ENCODE results near the gene NPVF.

NPVF gene

GRCh38 chr7:25253714-25254113 lies 25.4 kb upstream of the NPVF start:
- Histone ChIP-seq H3K4me1 (ENCODE audit: insufficient read depth, low read length) (peaks cover 2% of the 10 kb centered on the region; the same call in 1 of the 2 replicates), H3K9ac (ENCODE audit: low read depth, low read length) (no peak overlapping the region), H3K4me3 (ENCODE audit: low read length) (no peak overlapping the region), H3K9me3 (ENCODE audit: insufficient read depth, low read depth, low read length) (no peaks in the 10 kb centered on the region), H3K27me3 (ENCODE audit: insufficient read depth, low read length) (no peaks in the 10 kb centered on the region), H3K36me3 (ENCODE audit: insufficient read depth, low read length) (no peaks in the 10 kb centered on the region), H3K27ac (ENCODE audit: low read depth, low read length) (no peak overlapping the region)
- 92% methylated on average over 1 of the region's 1 CpG for WGBS

GRCh38 chr7:25250386-25250785 lies 22.1 kb upstream of the NPVF start:
- no peaks in the 10 kb centered on the region for H3K9me3 ChIP-seq (ENCODE audit: insufficient read depth, low read depth, low read length)
- H3K27me3 ChIP-seq (ENCODE audit: insufficient read depth, low read length), result no peaks in the 10 kb centered on the region
- no peaks in the 10 kb centered on the region for H3K36me3 ChIP-seq (ENCODE audit: insufficient read depth, low read length)
- no peak overlapping the region for H3K4me3 ChIP-seq (ENCODE audit: low read length)
- WGBS, result 92% methylated on average over 3 of the region's 3 CpGs
- H3K4me1 ChIP-seq (ENCODE audit: insufficient read depth, low read length), result no peaks in the 10 kb centered on the region
- H3K9ac ChIP-seq (ENCODE audit: low read depth, low read length), result no peak overlapping the region
- no peak overlapping the region for H3K27ac ChIP-seq (ENCODE audit: low read depth, low read length)

- Histone ChIP-seq H3K27ac (ENCODE audit: low read depth, low read length) (no peak overlapping the region), H3K4me3 (ENCODE audit: low read length) (no peak overlapping the region), H3K27me3 (ENCODE audit: insufficient read depth, low read length) (no peaks in the 10 kb centered on the region), H3K4me1 (ENCODE audit: insufficient read depth, low read length) (0 out of 2 replicates have a peak, but pooled peaks cover under 1% of the 10 kb centered on the region), H3K36me3 (ENCODE audit: insufficient read depth, low read length) (no peaks in the 10 kb centered on the region), H3K9ac (ENCODE audit: low read depth, low read length) (no peak overlapping the region), H3K9me3 (ENCODE audit: insufficient read depth, low read depth, low read length) (no peaks in the 10 kb centered on the region)
- WGBS, result 86% methylated on average over 3 of the region's 3 CpGs
These were observed 21.5 kb upstream of the NPVF start for GRCh38 chr7:25249772-25250171.

- H3K4me3 ChIP-seq (ENCODE audit: low read length), result no peak overlapping the region
- no peak overlapping the region for H3K9ac ChIP-seq (ENCODE audit: low read depth, low read length)
- peaks cover 27% of the 10 kb centered on the region for H3K27me3 ChIP-seq (ENCODE audit: insufficient read depth, low read length)
- H3K27ac ChIP-seq (ENCODE audit: low read depth, low read length), result no peak overlapping the region
- H3K4me1 ChIP-seq (ENCODE audit: insufficient read depth, low read length), result 0 out of 2 replicates have a peak, but pooled peaks cover 9% of the 10 kb centered on the region
- H3K9me3 ChIP-seq (ENCODE audit: insufficient read depth, low read depth, low read length), result no peaks in the 10 kb centered on the region
- no peaks in the 10 kb centered on the region for H3K36me3 ChIP-seq (ENCODE audit: insufficient read depth, low read length)
- 100% methylated on average over 1 of the region's 1 CpG for WGBS
These were observed 18.0 kb upstream of the NPVF start for GRCh38 chr7:25246306-25246705.

GRCh38 chr7:25244254-25245033 lies 16.2 kb upstream of the NPVF start:
- Histone ChIP-seq H3K27ac (ENCODE audit: low read depth, low read length) (no peak overlapping the region; the same call in 1 of the 2 replicates), H3K27me3 (ENCODE audit: insufficient read depth, low read length) (peaks cover 29% of the 10 kb centered on the region), H3K4me3 (ENCODE audit: low read length) (no peak overlapping the region), H3K9ac (ENCODE audit: low read depth, low read length) (no peak overlapping the region), H3K4me1 (ENCODE audit: insufficient read depth, low read length) (0 out of 2 replicates have a peak, but pooled peaks cover 9% of the 10 kb centered on the region), H3K9me3 (ENCODE audit: insufficient read depth, low read depth, low read length) (no peaks in the 10 kb centered on the region), H3K36me3 (ENCODE audit: insufficient read depth, low read length) (no peaks in the 10 kb centered on the region)
- 27% methylated on average over 2 of the region's 3 CpGs for WGBS

- WGBS, result 83% methylated on average over 1 of the region's 1 CpG
These were observed 14.4 kb upstream of the NPVF start for GRCh38 chr7:25242678-25243077.

GRCh38 chr7:25240896-25241295 lies 12.6 kb upstream of the NPVF start:
- H3K27ac ChIP-seq (ENCODE audit: low read depth, low read length), result no peak overlapping the region
- H3K36me3 ChIP-seq (ENCODE audit: insufficient read depth, low read length), result no peaks in the 10 kb centered on the region
- no peak overlapping the region for H3K9ac ChIP-seq (ENCODE audit: low read depth, low read length)
- no peak overlapping the region for H3K4me3 ChIP-seq (ENCODE audit: low read length)
- H3K4me1 ChIP-seq (ENCODE audit: insufficient read depth, low read length), result 0 out of 2 replicates have a peak, but pooled peaks cover 9% of the 10 kb centered on the region
- peaks cover 29% of the 10 kb centered on the region for H3K27me3 ChIP-seq (ENCODE audit: insufficient read depth, low read length)
- H3K9me3 ChIP-seq (ENCODE audit: insufficient read depth, low read depth, low read length), result no peaks in the 10 kb centered on the region

More at GRCh38 chr7:25242678-25243077, 14.4 kb upstream of the NPVF start:
- no peak overlapping the region for H3K27ac ChIP-seq (ENCODE audit: low read depth, low read length)
- H3K36me3 ChIP-seq (ENCODE audit: insufficient read depth, low read length), result no peaks in the 10 kb centered on the region
- 0 out of 2 replicates have a peak, but pooled peaks cover 9% of the 10 kb centered on the region for H3K4me1 ChIP-seq (ENCODE audit: insufficient read depth, low read length)
- H3K27me3 ChIP-seq (ENCODE audit: insufficient read depth, low read length), result peaks cover 29% of the 10 kb centered on the region
- no peak overlapping the region for H3K9ac ChIP-seq (ENCODE audit: low read depth, low read length)
- H3K4me3 ChIP-seq (ENCODE audit: low read length), result no peak overlapping the region
- H3K9me3 ChIP-seq (ENCODE audit: insufficient read depth, low read depth, low read length), result no peaks in the 10 kb centered on the region

- H3K4me3 ChIP-seq (ENCODE audit: low read length), result no peak overlapping the region
- no peak overlapping the region for H3K27ac ChIP-seq (ENCODE audit: low read depth, low read length)
- peaks cover 29% of the 10 kb centered on the region for H3K27me3 ChIP-seq (ENCODE audit: insufficient read depth, low read length)
- 94% methylated on average over 10 of the region's 10 CpGs for WGBS
- no peaks in the 10 kb centered on the region for H3K9me3 ChIP-seq (ENCODE audit: insufficient read depth, low read depth, low read length)
- no peak overlapping the region for H3K9ac ChIP-seq (ENCODE audit: low read depth, low read length)
- H3K36me3 ChIP-seq (ENCODE audit: insufficient read depth, low read length), result no peaks in the 10 kb centered on the region
- H3K4me1 ChIP-seq (ENCODE audit: insufficient read depth, low read length), result 0 out of 2 replicates have a peak, but pooled peaks cover 9% of the 10 kb centered on the region
These were observed 12.1 kb upstream of the NPVF start for GRCh38 chr7:25240340-25240739.

- Histone ChIP-seq H3K4me3 (ENCODE audit: low read length) (no peak overlapping the region), H3K27me3 (ENCODE audit: insufficient read depth, low read length) (peaks cover 29% of the 10 kb centered on the region), H3K36me3 (ENCODE audit: insufficient read depth, low read length) (no peaks in the 10 kb centered on the region), H3K9me3 (ENCODE audit: insufficient read depth, low read depth, low read length) (no peaks in the 10 kb centered on the region), H3K9ac (ENCODE audit: low read depth, low read length) (no peak overlapping the region), H3K27ac (ENCODE audit: low read depth, low read length) (no peak overlapping the region), H3K4me1 (ENCODE audit: insufficient read depth, low read length) (0 out of 2 replicates have a peak, but pooled peaks cover 9% of the 10 kb centered on the region)
- 90% methylated on average over 3 of the region's 3 CpGs for WGBS
These were observed 11.6 kb upstream of the NPVF start for GRCh38 chr7:25239888-25240287.

GRCh38 chr7:25238066-25238725 lies 9.9 kb upstream of the NPVF start:
- no peaks in the 10 kb centered on the region for H3K36me3 ChIP-seq (ENCODE audit: insufficient read depth, low read length)
- H3K9ac ChIP-seq (ENCODE audit: low read depth, low read length), result no peak overlapping the region
- H3K27ac ChIP-seq (ENCODE audit: low read depth, low read length), result no peak overlapping the region
- 94% methylated on average over 1 of the region's 2 CpGs for WGBS
- H3K4me1 ChIP-seq (ENCODE audit: insufficient read depth, low read length), result no peaks in the 10 kb centered on the region
- H3K4me3 ChIP-seq (ENCODE audit: low read length), result no peak overlapping the region
- peaks cover 21% of the 10 kb centered on the region for H3K27me3 ChIP-seq (ENCODE audit: insufficient read depth, low read length)
- no peaks in the 10 kb centered on the region for H3K9me3 ChIP-seq (ENCODE audit: insufficient read depth, low read depth, low read length)

- H3K4me3 ChIP-seq (ENCODE audit: low read length), result no peak overlapping the region
These were observed 7.2 kb upstream of the NPVF start for GRCh38 chr7:25235471-25235870.

More at GRCh38 chr7:25235471-25235870, 7.2 kb upstream of the NPVF start:
- Histone ChIP-seq H3K36me3 (ENCODE audit: insufficient read depth, low read length) (no peaks in the 10 kb centered on the region), H3K4me1 (ENCODE audit: insufficient read depth, low read length) (no peaks in the 10 kb centered on the region), H3K27ac (ENCODE audit: low read depth, low read length) (no peak overlapping the region), H3K9me3 (ENCODE audit: insufficient read depth, low read depth, low read length) (no peaks in the 10 kb centered on the region), H3K27me3 (ENCODE audit: insufficient read depth, low read length) (no peaks in the 10 kb centered on the region), H3K9ac (ENCODE audit: low read depth, low read length) (no peak overlapping the region)
- 92% methylated on average over 3 of the region's 3 CpGs for WGBS

Data from HUES64 (cell line).